Esophagus squamous epithelium (tissue), 5 donors: ENCODE results near the gene DAPP1. TPM values are rescaled to one million over a fixed set of nuclear protein-coding genes. Genes with fewer than 3 reads are reported as not detected.

ENCODE experiments used
- DNase-seq: peaks from one replicate; lab custom pipeline; 2025; lab: John Stamatoyannopoulos, UW
- H3K27ac ChIP-seq, 4 donors: fragments of 200-600 bp; sonication (generic); one replicate each; pipeline ENCODE4 v1.5.1; 2016 to 2019; ENCODE audit warnings: mild to moderate bottlenecking in 1 of 4
- H3K27me3 ChIP-seq, 4 donors: fragments of 200-600 bp; sonication (generic); 1 replicate in 3 of 4; 2 replicates in 1 of 4; pipeline versions ENCODE4 v1.5.1 to v1.6.0; 2017 to 2021; ENCODE audit warnings: antibody characterized with exemption in 1 of 4
- H3K36me3 ChIP-seq, 3 donors: fragments of 200-600 bp; sonication (generic); one replicate each; pipeline ENCODE4 v1.5.1; 2016 to 2019
- H3K4me1 ChIP-seq, 3 donors: fragments of 200-600 bp; sonication (generic); one replicate each; pipeline ENCODE4 v1.5.1; 2017 to 2019
- H3K4me3 ChIP-seq, 4 donors: fragments of 200-600 bp; sonication (generic); 1 replicate in 3 of 4; 2 replicates in 1 of 4; pipeline ENCODE4 v1.5.1; 2016 to 2019; ENCODE audit warnings: mild to moderate bottlenecking in 2 of 4, moderate library complexity in 1 of 4
- H3K9me3 ChIP-seq, 3 donors: fragments of 200-600 bp; sonication (generic); one replicate each; pipeline ENCODE4 v1.5.1; 2016 to 2019
- POLR2A ChIP-seq, 4 donors: fragments of 450-650 bp; IDR thresholded peaks; one replicate each; pipeline ENCODE4 v1.6.1; 2017; ENCODE audit warnings: antibody characterized with exemption in 4 of 4, mild to moderate bottlenecking in 4 of 4, moderate library complexity in 3 of 4
- WGBS, 2 donors: methylation state at CpG; one replicate each; pipeline ENCODE4 v1.1.5; 2018; 5-methylcytosine and 5-hydroxymethylcytosine counted together
- intact Hi-C: fragments of 100-400 bp; cut with DNase I; formaldehyde crosslinking; loops from one replicate; pipeline ENCODE4 v1.15.0; 2022
- total RNA-seq, 4 donors: library from RNA; depleted of rRNA; stranded (reverse); fragments of >200 nt; gene quantifications; one replicate each; pipeline ENCODE4 v1.1.0, GENCODE V29; 2016
- TF ChIP-seq, protein P1 (sequence below), 6 experiments: fragments of 450-650 bp in 4 of 6; fragments of 200-600 bp in 2 of 6; sonication (generic) in 2 of 6; IDR thresholded peaks; one replicate each; pipeline ENCODE4 v1.5.1; 2016 to 2019; ENCODE audit warnings: antibody characterized with exemption in 6 of 6, mild to moderate bottlenecking in 4 of 6, moderate library complexity in 4 of 6
- donor health status: DM: yes; HTN: yes; CAD: no.

DAPP1 gene
- total RNA-seq, 4 donors from 2014 or later, result 34.9 to 73.2 (median 40.7) TPM

DNA sequence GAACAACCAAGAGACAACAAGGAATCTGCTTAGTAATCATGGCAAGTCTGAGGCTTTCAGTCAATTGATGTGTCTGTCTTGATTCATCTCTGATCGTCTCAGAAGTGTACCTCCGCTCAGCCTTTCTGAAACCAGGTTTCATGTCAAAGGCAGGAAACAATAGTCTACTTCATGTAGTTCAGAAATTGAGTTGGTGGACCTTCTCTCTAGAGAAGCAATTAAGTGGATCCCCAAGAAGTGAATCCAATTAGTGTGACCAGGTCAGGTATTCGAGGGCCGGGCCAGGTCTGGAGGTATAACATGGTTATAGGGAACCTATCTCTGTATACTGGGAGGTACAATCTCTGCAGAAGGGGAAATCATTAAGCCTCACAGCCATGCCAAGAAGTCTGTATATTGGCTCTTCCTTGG, 32.0 kb downstream of the DAPP1 start:
- WGBS, 2 donors, result 80 to 84% methylated on average over 3 to 4 of the region's 4 CpGs
- no peak for TF ChIP-seq POLR2A (IDR thresholded peaks at IDR 0.05)
- TF ChIP-seq, protein P1, sequence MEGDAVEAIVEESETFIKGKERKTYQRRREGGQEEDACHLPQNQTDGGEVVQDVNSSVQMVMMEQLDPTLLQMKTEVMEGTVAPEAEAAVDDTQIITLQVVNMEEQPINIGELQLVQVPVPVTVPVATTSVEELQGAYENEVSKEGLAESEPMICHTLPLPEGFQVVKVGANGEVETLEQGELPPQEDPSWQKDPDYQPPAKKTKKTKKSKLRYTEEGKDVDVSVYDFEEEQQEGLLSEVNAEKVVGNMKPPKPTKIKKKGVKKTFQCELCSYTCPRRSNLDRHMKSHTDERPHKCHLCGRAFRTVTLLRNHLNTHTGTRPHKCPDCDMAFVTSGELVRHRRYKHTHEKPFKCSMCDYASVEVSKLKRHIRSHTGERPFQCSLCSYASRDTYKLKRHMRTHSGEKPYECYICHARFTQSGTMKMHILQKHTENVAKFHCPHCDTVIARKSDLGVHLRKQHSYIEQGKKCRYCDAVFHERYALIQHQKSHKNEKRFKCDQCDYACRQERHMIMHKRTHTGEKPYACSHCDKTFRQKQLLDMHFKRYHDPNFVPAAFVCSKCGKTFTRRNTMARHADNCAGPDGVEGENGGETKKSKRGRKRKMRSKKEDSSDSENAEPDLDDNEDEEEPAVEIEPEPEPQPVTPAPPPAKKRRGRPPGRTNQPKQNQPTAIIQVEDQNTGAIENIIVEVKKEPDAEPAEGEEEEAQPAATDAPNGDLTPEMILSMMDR (IDR thresholded peaks at IDR 0.05), result no peak
- Histone ChIP-seq H3K4me3 (no peak overlapping the region), H3K27me3 (no peaks in the 10 kb centered on the region), H3K4me1 (no peaks in the 10 kb centered on the region), H3K9me3 (no peaks in the 10 kb centered on the region), H3K27ac (no peak overlapping the region), H3K36me3 (peaks cover 0 to 25% (median 3%) of the 10 kb centered on the region in 3 donors)
- DNase-seq, result no peak
- intact Hi-C loops, result no loop called here

DNA sequence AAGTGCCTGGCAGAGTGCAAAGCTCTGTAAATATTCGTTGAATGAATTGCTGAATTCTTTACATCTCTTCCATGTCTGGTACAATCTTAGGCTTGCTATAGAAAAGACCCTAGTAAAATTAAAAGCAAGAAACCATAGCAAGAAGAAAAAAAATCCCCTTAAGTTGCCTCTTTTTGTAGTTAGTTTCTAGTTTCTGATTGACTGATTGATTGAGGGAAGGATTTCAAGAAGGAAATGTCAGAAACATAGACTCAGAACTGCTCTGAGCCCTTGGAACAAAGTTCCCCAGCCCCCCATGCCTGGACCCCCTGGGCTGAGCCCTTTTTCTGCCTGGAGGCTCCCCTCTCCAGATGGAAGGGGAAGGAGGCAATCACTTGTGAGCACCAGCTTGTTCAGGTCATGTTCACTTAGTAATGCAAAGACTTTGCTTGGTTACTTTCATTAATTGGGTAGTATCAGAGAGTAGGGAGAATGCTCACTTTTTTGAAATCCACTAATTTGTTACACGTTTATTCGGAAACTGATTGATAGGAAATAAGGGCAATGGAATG, 35.6 kb downstream of the DAPP1 start:
- no peaks in the 10 kb centered on the region for H3K27me3 ChIP-seq
- no peaks in the 10 kb centered on the region for H3K9me3 ChIP-seq
- no peak for DNase-seq
- 76 to 79% methylated on average over 3 of the region's 3 CpGs for WGBS, 2 donors
- H3K36me3 ChIP-seq, result peaks cover 0 to 35% (median 3%) of the 10 kb centered on the region in 3 donors
- H3K4me1 ChIP-seq, result peaks cover 0 to 6% (median 4%) of the 10 kb centered on the region in 3 donors
- intact Hi-C loops, result no loop called here
- no peak overlapping the region for H3K4me3 ChIP-seq
- H3K27ac ChIP-seq, result no peak overlapping the region
- TF ChIP-seq, protein P1 (IDR thresholded peaks at IDR 0.05), result no peak

DNA sequence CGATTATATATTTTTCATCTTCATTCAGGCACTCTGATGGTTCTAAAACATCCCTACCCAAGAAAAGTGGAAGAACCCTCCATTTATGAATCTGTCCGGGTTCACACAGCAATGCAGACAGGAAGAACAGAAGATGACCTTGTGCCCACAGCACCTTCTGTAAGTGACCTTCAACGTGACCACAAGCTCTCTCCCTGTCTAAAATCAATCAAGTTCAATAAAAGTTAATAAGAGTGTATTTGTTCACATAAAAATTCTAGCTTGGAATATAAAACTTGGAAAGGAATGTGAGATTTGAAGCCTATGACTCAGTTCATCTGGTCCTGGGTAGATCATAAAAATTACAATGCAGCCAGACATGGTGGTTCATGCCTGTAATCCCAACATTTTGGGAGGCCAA, 36.6 kb downstream of the DAPP1 start:
- no peak for TF ChIP-seq POLR2A (IDR thresholded peaks at IDR 0.05)
- TF ChIP-seq, protein P1 (IDR thresholded peaks at IDR 0.05), result no peak
- intact Hi-C loops, result no loop called here
- DNase-seq, result no peak
- no peaks in the 10 kb centered on the region for H3K27me3 ChIP-seq
- 79 to 85% methylated on average over 3 of the region's 3 CpGs for WGBS, 2 donors
- H3K9me3 ChIP-seq, result no peaks in the 10 kb centered on the region
- peaks cover 0 to 40% (median 3%) of the 10 kb centered on the region in 3 donors for H3K36me3 ChIP-seq
- peaks cover 0 to 6% (median 4%) of the 10 kb centered on the region in 3 donors for H3K4me1 ChIP-seq
- H3K4me3 ChIP-seq, result no peak overlapping the region
- no peak overlapping the region for H3K27ac ChIP-seq

DNA sequence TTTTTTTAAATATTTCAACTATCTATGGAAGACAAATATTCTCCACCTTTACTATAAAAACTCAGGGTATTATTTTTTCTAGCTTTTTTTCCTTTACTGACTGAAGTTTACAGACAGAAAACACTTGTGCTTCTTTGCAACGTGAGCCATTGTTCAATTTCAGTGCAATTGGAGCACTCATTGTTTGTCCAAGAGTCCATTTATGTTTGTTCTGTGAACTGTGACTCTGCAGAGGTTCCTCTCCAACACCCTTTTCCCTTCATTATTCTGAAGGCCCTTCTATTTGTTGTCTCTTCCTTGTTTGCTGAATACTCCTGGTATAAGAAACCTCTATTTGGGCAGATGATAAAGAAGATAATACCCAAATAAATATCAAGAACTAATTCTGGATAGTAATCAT, 37.4 kb downstream of the DAPP1 start:
- no peak for DNase-seq
- Histone ChIP-seq H3K36me3 (peaks cover 0 to 40% (median 3%) of the 10 kb centered on the region in 3 donors), H3K4me1 (peaks cover 0 to 6% (median 4%) of the 10 kb centered on the region in 3 donors), H3K27me3 (no peaks in the 10 kb centered on the region), H3K9me3 (no peaks in the 10 kb centered on the region), H3K27ac (no peak overlapping the region), H3K4me3 (no peak overlapping the region)
- WGBS, 2 donors, result 75 to 80% methylated on average over 1 of the region's 1 CpG
- TF ChIP-seq, protein P1 (IDR thresholded peaks at IDR 0.05), result no peak
- TF ChIP-seq POLR2A (IDR thresholded peaks at IDR 0.05), result no peak
- intact Hi-C loops, result no loop called here

DNA sequence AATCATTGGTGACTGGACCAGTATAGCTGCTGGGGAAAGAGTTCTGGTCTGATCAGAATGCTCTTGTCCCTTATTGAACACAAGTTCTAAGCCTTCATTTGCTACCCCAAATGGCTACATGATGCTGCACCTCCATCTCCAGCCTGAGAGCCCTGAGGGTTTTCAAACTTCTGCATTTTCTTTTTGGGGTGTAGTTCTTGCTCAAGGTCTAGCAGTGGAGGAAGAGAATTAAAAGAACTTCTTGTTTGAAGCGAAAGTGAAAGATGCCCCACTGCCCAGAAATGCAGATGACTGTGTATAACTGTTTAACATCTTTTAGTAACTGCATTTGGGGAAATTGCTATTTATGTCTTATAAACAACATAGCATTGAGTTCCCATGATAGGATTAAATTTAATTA, 39.1 kb downstream of the DAPP1 start:
- WGBS, 2 donors, result 47 to 94% methylated on average over 1 of the region's 1 CpG
- H3K4me1 ChIP-seq, result peaks cover 0 to 6% (median 4%) of the 10 kb centered on the region in 3 donors
- H3K4me3 ChIP-seq, result no peak overlapping the region
- TF ChIP-seq, protein P1 (IDR thresholded peaks at IDR 0.05), result no peak
- TF ChIP-seq POLR2A (IDR thresholded peaks at IDR 0.05), result no peak
- no peaks in the 10 kb centered on the region for H3K27me3 ChIP-seq
- DNase-seq, result no peak
- intact Hi-C loops, result no loop called here
- no peak overlapping the region for H3K27ac ChIP-seq
- H3K9me3 ChIP-seq, result no peaks in the 10 kb centered on the region
- peaks cover 0 to 46% (median 3%) of the 10 kb centered on the region in 3 donors for H3K36me3 ChIP-seq
